OCI-LY7 (cell line): ENCODE measurements around the gene NALF2. TPM values are rescaled to one million over a fixed set of nuclear protein-coding genes. Genes with fewer than 3 reads are reported as not detected.
A peak's percentile ranks its signal among the peaks of the same experiment; 100 is the strongest.

Experiments
- Bru-seq: library from RNA; stranded (reverse); fragments of 400-500 nt; gene quantifications from one replicate; lab custom pipeline; 2021; lab: Mats Ljungman, UMichigan
- BruChase-seq, 2 experiments: library from RNA; stranded (reverse); fragments of 400-500 nt; gene quantifications; one replicate each; lab custom pipeline; 2021; lab: Mats Ljungman, UMichigan
- BruUV-seq: library from RNA; stranded (reverse); fragments of 400-500 nt; replicated peaks from 2 replicates; lab custom pipeline; 2021; lab: Mats Ljungman, UMichigan
- CTCF ChIA-PET: fragments of 300-600 bp; sonication (Branson Sonifier 250); formaldehyde crosslinking; loops from one replicate; lab custom pipeline; 2022; ENCODE audit warnings: antibody characterized with exemption; ENCODE audit not compliant: unreplicated experiment; lab: Charles Lee
- POLR2A ChIA-PET: fragments of 300-600 bp; sonication (Branson Sonifier 250); formaldehyde crosslinking; loops from one replicate; lab custom pipeline; 2022; ENCODE audit warnings: antibody characterized with exemption; lab: Charles Lee
- DNase-seq: peaks from one replicate; pipeline ENCODE4 v3.0.0-alpha.2; 2015; ENCODE audit warnings: low spot score
- H2AFZ ChIP-seq: fragments of 200-600 bp; sonication (generic), shearing (Covaris generic); 2 replicates; pipeline ENCODE4 v1.6.1; 2014; ENCODE audit warnings: mild to moderate bottlenecking, antibody characterized with exemption, low read length, moderate library complexity
- H3K27ac ChIP-seq: fragments of 200-600 bp; sonication (generic); 2 replicates; pipeline ENCODE4 v1.5.1; 2014; ENCODE audit warnings: mixed run types, low read depth, mild to moderate bottlenecking, moderate library complexity, low read length, inconsistent platforms; ENCODE audit not compliant: poor library complexity, severe bottlenecking
- H3K36me3 ChIP-seq: fragments of 200-600 bp; sonication (generic); 2 replicates; pipeline ENCODE4 v1.6.1; 2014; ENCODE audit warnings: mild to moderate bottlenecking, antibody characterized with exemption, low read length, moderate library complexity, mixed read lengths; ENCODE audit not compliant: insufficient read depth
- H3K4me1 ChIP-seq: fragments of 200-600 bp; sonication (generic); 2 replicates; pipeline ENCODE4 v1.5.1; 2014; ENCODE audit warnings: mild to moderate bottlenecking, low read length; ENCODE audit not compliant: insufficient read depth, poor library complexity, severe bottlenecking
- H3K4me2 ChIP-seq: fragments of 200-600 bp; sonication (generic); 2 replicates; pipeline ENCODE4 v1.6.1; 2014; ENCODE audit warnings: mild to moderate bottlenecking, low read length
- H3K4me3 ChIP-seq: fragments of 200-600 bp; sonication (generic); 2 replicates; pipeline ENCODE4 v1.5.1; 2014; ENCODE audit warnings: mild to moderate bottlenecking, low read depth, low read length; ENCODE audit not compliant: poor library complexity, severe bottlenecking
- H3K79me2 ChIP-seq: fragments of 200-600 bp; sonication (generic); 2 replicates; pipeline ENCODE4 v1.6.1; 2016; ENCODE audit warnings: low read depth, mild to moderate bottlenecking, low read length, moderate library complexity, mixed read lengths; ENCODE audit not compliant: insufficient read depth
- H3K9me2 ChIP-seq: fragments of 200-600 bp; sonication (generic); 2 replicates; pipeline ENCODE4 v1.6.1; 2016; ENCODE audit warnings: mild to moderate bottlenecking, low read length, mixed read lengths; ENCODE audit not compliant: insufficient read depth
- H3K9me3 ChIP-seq: fragments of 200-600 bp; sonication (generic); 2 replicates; pipeline ENCODE4 v1.6.1; 2014; ENCODE audit warnings: mild to moderate bottlenecking, mixed run types, low read length, mixed read lengths
- H4K20me1 ChIP-seq: fragments of 200-600 bp; sonication (generic); 2 replicates; pipeline ENCODE4 v1.6.1; 2014; ENCODE audit warnings: mild to moderate bottlenecking, antibody characterized with exemption, low read length, moderate library complexity, mixed read lengths; ENCODE audit not compliant: insufficient read depth
- EZH2phosphoT487 ChIP-seq: fragments of 200-600 bp; sonication (generic); IDR thresholded peaks from 2 replicates; pipeline ENCODE4 v1.6.1; 2018; ENCODE audit warnings: low read depth, borderline replicate concordance, mild to moderate bottlenecking, mixed run types, antibody characterized with exemption, low read length, moderate library complexity, mixed read lengths
- intact Hi-C: fragments of 100-400 bp; cut with micrococcal nuclease; formaldehyde crosslinking; loops from one replicate; pipeline ENCODE4 v1.10.0; 2022; ENCODE audit not compliant: unreplicated experiment
- long read RNA-seq: library from polyadenylated mRNA; stranded (forward); transcript quantifications from one replicate; pipeline ENCODE4 v2.0.0, GENCODE V29; 2022
- total RNA-seq, 2 experiments: library from RNA; depleted of rRNA in 1 of 2; stranded (reverse); fragments of >200 nt in 1 of 2; shearing (Covaris generic) in 1 of 2; gene quantifications; 2 replicates each; pipeline ENCODE4 v1.2.3, GENCODE V29; 2014 to 2022
- TF ChIP-seq, protein P1 (sequence below): fragments of 200-600 bp; sonication (generic); conservative IDR thresholded peaks from 2 replicates; pipeline ENCODE4 v1.5.1; 2014; ENCODE audit warnings: mild to moderate bottlenecking, antibody characterized with exemption, low read length, moderate library complexity, mixed read lengths

NALF2 gene
- total RNA-seq (2014; rRNA removed; shearing (Covaris generic)) (2.8 and 3.3 TPM in 2 replicates), total RNA-seq (2022) (7.7 TPM in 2 replicates), Bru-seq, nascent RNA (percentile 59 among the genes with signal in this experiment), BruChase-seq, experiment 1, labeled RNA remaining after a 6-hour chase (percentile 55 among the genes with signal in this experiment), BruChase-seq, experiment 2, labeled RNA remaining after a 2-hour chase (percentile 58 among the genes with signal in this experiment)
- long read RNA-seq, full-length matches to known transcripts = 2 of 19 reads
- long read RNA-seq, partial matches to known transcripts = 0 of 19 reads
- long read RNA-seq, other reads (novel, unspliced or antisense) = 17 of 19 reads

DNA sequence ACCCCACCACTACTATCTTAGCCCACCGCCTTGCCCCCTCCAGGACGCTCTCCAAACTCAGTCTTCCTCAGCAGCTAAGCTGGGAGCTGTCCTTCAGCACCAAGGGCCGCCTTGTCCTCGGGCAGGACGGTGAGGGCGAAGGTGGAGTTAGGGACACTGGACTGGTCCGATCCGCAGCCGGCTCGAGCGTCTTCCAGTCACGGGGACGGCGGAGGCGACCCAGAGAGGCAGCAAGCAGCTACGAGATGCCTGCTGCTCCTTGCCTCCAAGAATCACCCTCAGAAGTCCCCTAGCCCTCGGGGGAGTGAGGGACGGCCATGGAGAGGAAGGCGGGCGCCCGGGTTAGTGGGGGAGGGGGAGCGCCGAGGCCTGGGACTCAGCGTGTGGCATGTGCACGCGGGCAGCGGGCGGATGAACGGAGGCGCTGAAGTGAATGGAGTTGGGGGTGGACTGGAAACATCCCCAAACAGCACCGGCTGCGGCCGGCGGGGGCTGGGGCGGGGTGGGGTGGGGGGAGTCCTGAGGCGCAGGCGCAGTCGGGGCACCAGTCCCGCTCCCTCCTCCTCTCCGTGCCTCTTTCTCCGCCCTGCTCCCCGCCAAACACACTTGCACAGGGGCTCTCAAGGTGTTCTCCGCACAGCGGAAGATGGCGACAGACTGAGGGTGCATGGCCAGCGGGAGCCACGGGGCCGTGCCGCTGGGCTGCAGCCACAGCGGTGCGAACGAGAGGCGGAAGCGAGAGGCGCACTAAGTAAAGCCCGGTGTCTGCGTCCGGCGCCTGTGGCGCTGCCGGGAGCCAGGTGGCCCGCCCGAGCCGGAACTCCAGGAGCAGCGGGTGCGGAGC lies at the start of gene NALF2:
TSS of gene NALF2 (plus strand) at position 545 of the 844 bp plus-strand sequence. CDS start 957 bp downstream, outside the sequence.
- Histone ChIP-seq H3K27ac (peak within 1 kb of the TSS; percentile 68), H3K4me3 (peak within 1 kb of the TSS; percentile 84), H2AFZ (peak within 1 kb of the TSS; percentile 74), H3K4me1 (peaks cover 27% of the 10 kb centered on the region), H3K36me3 (peaks cover 7% of the 10 kb centered on the region; the same call in 1 of the 2 replicates), H3K9me3 (no peaks in the 10 kb centered on the region), H4K20me1 (no peaks in the 10 kb centered on the region; the same call in 1 of the 2 replicates), H3K79me2 (peaks cover 35% of the 10 kb centered on the region; the same call in 1 of the 2 replicates), H3K4me2 (peak within 1 kb of the TSS; percentile 89), H3K9me2 (no peaks in the 10 kb centered on the region)
- TF ChIP-seq, protein P1, sequence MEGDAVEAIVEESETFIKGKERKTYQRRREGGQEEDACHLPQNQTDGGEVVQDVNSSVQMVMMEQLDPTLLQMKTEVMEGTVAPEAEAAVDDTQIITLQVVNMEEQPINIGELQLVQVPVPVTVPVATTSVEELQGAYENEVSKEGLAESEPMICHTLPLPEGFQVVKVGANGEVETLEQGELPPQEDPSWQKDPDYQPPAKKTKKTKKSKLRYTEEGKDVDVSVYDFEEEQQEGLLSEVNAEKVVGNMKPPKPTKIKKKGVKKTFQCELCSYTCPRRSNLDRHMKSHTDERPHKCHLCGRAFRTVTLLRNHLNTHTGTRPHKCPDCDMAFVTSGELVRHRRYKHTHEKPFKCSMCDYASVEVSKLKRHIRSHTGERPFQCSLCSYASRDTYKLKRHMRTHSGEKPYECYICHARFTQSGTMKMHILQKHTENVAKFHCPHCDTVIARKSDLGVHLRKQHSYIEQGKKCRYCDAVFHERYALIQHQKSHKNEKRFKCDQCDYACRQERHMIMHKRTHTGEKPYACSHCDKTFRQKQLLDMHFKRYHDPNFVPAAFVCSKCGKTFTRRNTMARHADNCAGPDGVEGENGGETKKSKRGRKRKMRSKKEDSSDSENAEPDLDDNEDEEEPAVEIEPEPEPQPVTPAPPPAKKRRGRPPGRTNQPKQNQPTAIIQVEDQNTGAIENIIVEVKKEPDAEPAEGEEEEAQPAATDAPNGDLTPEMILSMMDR = no peak
- no peak for TF ChIP-seq EZH2phosphoT487
- DNase-seq = peak; percentile 80
- no TSS peak for BruUV-seq
- ChIA-PET CTCF (interaction anchor here (1.0 to 1.2 kb wide), 2 partner anchors 34 to 629 kb away, joined by 4 read pairs; partner anchors contain the start of gene IGBP1), POLR2A (interaction anchor here (0.6 kb wide), 1 partner anchor 526 kb away, joined by 3 read pairs; no protein-coding TSS in a partner anchor)
- intact Hi-C loops = loop anchor here (2.0 to 5.0 kb wide), 3 partner anchors 33 to 629 kb away; partner anchors contain the start of gene IGBP1

DNA sequence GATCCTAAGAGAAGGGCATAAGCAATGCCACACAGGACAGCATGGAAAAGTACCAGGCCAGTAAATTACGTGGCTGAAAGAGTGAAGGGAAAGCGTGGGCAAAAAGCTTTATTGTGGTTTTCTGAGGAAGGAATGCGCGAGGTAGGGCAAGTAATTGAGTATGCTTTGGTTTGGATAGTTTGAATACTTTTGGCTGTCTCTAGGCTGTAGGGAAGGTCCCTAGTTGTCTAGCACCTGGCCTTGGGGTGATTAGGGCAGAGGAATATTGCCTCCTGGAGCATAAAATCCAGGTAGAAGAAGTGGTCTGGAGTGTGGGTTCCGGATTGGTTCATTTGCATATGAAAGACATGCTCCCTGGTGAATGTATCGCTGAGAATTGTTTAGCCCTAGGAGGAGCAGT lies 46.4 kb upstream of the NALF2 start:
- DNase-seq = no peak
- H3K4me1 ChIP-seq = no peaks in the 10 kb centered on the region
- no peak overlapping the region for H3K4me2 ChIP-seq
- H2AFZ ChIP-seq = no peak overlapping the region
- POLR2A ChIA-PET = no interaction called here
- intact Hi-C loops = no loop called here
- no TSS peak for BruUV-seq
- H4K20me1 ChIP-seq = no peaks in the 10 kb centered on the region
- TF ChIP-seq EZH2phosphoT487 = no peak
- TF ChIP-seq, protein P1 = no peak
- no peaks in the 10 kb centered on the region for H3K79me2 ChIP-seq
- H3K9me3 ChIP-seq = no peaks in the 10 kb centered on the region
- no peaks in the 10 kb centered on the region for H3K9me2 ChIP-seq
- H3K27ac ChIP-seq = no peak overlapping the region
- H3K4me3 ChIP-seq = no peak overlapping the region
- CTCF ChIA-PET = no interaction called here
- H3K36me3 ChIP-seq = no peaks in the 10 kb centered on the region
